Tibial nerve (tissue), 4 donors: Measurements from ENCODE around the gene ZNF775.

Experiments used
- CTCF ChIP-seq, 5 experiments: fragments of 200-600 bp in 3 of 5; fragments of 450-650 bp in 2 of 5; sonication (generic) in 3 of 5; IDR thresholded peaks; one replicate each; pipeline ENCODE4 v1.5.1; 2016 to 2019; ENCODE audit warnings: antibody characterized with exemption in 5 of 5, mild to moderate bottlenecking in 3 of 5, moderate library complexity in 2 of 5
- EP300 ChIP-seq, 2 donors: sonication (generic); formaldehyde crosslinking; IDR thresholded peaks; one replicate each; pipeline ENCODE4 v1.6.1; 2017; ENCODE audit warnings: antibody characterized with exemption in 2 of 2, mild to moderate bottlenecking in 1 of 2
- POLR2A ChIP-seq, 2 donors: fragments of 450-650 bp; IDR thresholded peaks; one replicate each; pipeline ENCODE4 v1.6.1; 2017; ENCODE audit warnings: antibody characterized with exemption in 2 of 2, mild to moderate bottlenecking in 2 of 2, moderate library complexity in 2 of 2

DNA sequence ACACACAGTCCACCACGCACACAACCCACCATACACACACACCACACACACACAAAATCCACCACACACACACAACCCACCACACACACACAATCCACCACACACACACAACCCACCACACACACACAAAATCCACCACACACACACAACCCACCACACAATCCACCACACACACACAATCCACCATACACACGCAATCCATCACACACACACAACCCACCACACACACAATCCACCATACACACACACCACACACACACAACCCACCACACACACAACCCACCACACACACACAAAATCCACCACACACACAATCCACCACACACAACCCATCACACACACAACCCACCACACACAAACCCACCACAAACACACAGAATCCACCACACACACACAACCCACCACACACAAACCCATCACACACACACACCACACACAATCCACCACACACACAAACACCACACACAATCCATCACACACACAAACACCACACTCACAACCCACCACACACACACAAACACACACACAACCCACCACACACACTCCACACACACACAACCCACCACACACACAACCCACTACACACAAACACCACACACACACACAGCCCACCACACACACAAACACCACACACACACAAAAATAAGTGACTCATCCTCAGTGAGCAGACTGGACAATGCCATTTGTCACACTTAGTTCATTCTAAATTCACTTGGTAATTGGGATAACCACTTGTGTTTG is 19.3 kb upstream of the ZNF775 start:
- TF ChIP-seq CTCF (IDR thresholded peaks at IDR 0.05) (no peak), POLR2A (IDR thresholded peaks at IDR 0.05) (no peak), EP300 (IDR thresholded peaks at IDR 0.05) (no peak)
